GM12872 (cell line): ENCODE data around the gene RTN3.

ENCODE experiments used
- TF ChIP-seq, protein P1 (sequence below): IDR thresholded peaks from 3 replicates; pipeline ENCODE4 v1.5.1; 2011; ENCODE audit warnings: low read depth, mild to moderate bottlenecking, low read length, moderate library complexity; ENCODE audit not compliant: insufficient read depth

Gene RTN3

GRCh38 chr11:63672156-63672463, 9.2 kb upstream of the RTN3 start:
- TF ChIP-seq, protein P1, sequence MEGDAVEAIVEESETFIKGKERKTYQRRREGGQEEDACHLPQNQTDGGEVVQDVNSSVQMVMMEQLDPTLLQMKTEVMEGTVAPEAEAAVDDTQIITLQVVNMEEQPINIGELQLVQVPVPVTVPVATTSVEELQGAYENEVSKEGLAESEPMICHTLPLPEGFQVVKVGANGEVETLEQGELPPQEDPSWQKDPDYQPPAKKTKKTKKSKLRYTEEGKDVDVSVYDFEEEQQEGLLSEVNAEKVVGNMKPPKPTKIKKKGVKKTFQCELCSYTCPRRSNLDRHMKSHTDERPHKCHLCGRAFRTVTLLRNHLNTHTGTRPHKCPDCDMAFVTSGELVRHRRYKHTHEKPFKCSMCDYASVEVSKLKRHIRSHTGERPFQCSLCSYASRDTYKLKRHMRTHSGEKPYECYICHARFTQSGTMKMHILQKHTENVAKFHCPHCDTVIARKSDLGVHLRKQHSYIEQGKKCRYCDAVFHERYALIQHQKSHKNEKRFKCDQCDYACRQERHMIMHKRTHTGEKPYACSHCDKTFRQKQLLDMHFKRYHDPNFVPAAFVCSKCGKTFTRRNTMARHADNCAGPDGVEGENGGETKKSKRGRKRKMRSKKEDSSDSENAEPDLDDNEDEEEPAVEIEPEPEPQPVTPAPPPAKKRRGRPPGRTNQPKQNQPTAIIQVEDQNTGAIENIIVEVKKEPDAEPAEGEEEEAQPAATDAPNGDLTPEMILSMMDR = no peak

- TF ChIP-seq, protein P1 = no peak
These were observed 8.3 kb upstream of the RTN3 start for GRCh38 chr11:63672936-63673539.

GRCh38 chr11:63673579-63673978, 7.7 kb upstream of the RTN3 start:
- TF ChIP-seq, protein P1 = no peak

DNA sequence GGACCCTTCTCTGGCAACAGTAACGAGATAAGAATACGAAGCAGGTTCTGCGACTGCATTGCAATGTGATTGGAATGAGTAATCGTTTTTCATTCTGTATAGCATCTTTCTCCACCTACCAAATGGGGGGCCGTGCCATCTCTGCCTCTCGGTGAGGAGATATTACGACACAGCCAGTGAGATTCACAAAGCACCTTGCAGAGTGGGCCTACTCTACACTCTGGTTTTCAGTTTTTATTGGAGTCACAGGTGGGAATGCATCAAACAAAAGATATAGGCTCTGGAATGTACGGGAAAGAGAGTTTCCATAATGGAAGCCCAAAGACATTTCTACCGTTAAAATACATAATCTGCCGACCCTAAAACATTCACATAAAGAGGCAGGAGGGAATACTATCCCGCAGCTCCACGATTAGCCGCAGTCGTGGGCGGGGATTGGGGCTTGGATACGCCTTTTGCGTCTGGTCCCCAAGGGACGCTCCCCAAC, 423 bp upstream of the RTN3 start:
- TF ChIP-seq, protein P1 = no peak

GRCh38 chr11:63682066-63683021, 1.0 kb downstream of the RTN3 start:
- TF ChIP-seq, protein P1 = peak; percentile 55; the same call in 2 of the 3 replicates

DNA sequence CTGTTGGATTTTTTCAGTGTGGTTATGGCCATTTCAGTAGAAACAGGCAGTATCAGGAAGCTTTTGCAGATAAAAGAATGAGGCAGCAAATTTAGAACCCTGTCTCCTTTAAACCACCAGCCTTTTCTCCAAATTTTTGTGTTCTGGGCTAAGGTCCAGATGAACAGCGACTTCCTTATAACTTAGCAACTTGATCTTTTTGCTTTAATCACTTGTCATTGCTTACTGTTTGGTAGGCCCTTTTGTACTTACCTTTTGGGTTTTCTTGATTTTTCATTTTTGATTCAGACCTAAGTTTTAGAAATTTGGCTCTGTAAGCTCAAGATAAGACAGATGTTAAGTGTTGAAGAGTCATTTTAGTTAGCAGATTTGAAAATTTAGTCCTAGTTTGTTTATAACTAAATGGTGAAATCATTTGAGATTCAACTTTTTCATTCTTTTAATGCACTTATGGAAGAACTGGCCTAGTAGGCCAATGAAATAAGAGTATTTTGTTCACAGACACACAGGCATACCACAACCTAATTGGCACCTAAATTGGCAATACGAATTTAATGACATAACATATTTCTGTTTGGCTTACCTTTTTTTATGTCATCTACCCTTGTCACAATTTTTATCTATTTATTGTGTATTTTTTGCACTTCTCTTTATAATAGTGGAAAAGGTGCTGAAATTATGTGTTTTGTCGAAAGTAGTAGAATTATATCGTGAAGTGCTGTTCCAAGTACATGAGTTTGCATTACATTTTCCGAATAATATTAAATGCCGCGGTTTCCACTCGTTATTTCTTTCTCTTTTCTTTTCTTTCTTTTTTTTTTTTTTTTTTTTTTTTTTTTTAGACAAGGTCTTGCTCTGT, 2.1 kb downstream of the RTN3 start:
- TF ChIP-seq, protein P1 = no peak

DNA sequence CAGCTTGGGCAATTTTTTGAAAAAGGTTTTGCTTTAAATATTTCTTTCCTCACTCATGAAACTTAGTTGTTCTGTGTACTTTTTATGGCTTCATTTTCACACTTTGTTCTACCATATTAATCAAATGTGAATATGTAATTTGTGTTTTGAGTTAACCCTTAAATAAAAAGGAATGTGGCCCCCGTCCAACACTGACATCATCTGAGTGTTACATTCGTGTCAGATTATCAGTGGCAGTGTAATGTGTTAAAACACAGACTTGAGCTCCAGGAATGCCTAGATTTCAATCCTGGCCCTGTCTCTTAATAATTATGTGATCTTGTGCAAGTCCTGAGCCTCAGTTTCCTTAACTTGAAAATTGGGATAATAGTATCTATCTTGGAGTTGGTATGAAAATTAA, 5.6 kb downstream of the RTN3 start:
- TF ChIP-seq, protein P1 = no peak
